NCI-H2196 treated with DMSO at 0.1 percent for 48 hours (cell line): ENCODE measurements around the gene OR1G1.
"Not testable (repeated sequence)": the region's sequence is repeated elsewhere in the genome, so short reads cannot be mapped to it uniquely, and the experiment has no call there.

Experiments
- DNase-seq: peaks from one replicate; lab custom pipeline; 2025; ENCODE audit not compliant: unreplicated experiment; lab: John Stamatoyannopoulos, UW

Gene OR1G1

GRCh38 chr17:3127451-3127850 is at the start of gene OR1G1:
TSS of gene OR1G1 (minus strand) at chr17:3127551. CDS start at chr17:3127551, 0 bp downstream.
- no peak for DNase-seq

- DNase-seq, result no peak
Measured at GRCh38 chr17:3167574-3167973, 40.2 kb upstream of the OR1G1 start.

- DNase-seq, result no peak
Measured at GRCh38 chr17:3157218-3157617, 29.9 kb upstream of the OR1G1 start.

- DNase-seq, result not testable (repeated sequence)
Measured at GRCh38 chr17:3137494-3137893, 10.1 kb upstream of the OR1G1 start.

- DNase-seq, result no peak
Measured at GRCh38 chr17:3104322-3104721, 23.0 kb downstream of the OR1G1 start, which contains the start of gene OR1D2. TSS of gene OR1D2 (minus strand) at chr17:3104422. CDS start at chr17:3092996, 11,426 bp downstream.
